Measurements from ENCODE around the gene TMEM170A.
A peak's percentile ranks its signal among the peaks of the same experiment; 100 is the strongest.
"Not testable (repeated sequence)": the region's sequence is repeated elsewhere in the genome, so short reads cannot be mapped to it uniquely, and the experiment has no call there.

The TMEM170A gene

GRCh38 chr16:75464122-75464918 lies at the start of gene TMEM170A:
Gene TMEM170A, minus strand, starts transcription at chr16:75464689. Its CDS starts 89 bp downstream, at chr16:75464600.
- peak; percentile 98 to 99 for DNase-seq (ENCODE audit: low read depth in 2 of 2)

DNA sequence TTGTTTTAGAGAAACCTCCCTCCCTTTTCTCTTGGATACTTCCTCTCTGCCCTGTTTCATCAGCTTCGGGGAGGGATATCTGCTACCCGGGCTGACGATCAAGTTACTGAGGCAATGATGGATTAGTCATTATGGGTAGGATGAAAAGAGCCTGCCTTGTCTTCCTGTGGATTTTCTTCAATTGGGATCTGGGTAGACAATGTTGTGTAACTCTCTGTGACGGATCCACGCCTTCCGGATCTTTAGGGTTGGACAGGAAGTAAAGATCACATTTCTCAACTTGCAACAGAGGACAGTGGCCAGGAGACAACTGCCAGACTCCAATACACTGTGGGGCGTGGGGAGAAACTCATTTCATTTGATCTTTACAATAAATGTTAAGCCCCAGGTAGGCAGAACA lies 42.1 kb upstream of the TMEM170A start:
- DNase-seq (ENCODE audit: low read depth in 2 of 2) = no peak

DNA sequence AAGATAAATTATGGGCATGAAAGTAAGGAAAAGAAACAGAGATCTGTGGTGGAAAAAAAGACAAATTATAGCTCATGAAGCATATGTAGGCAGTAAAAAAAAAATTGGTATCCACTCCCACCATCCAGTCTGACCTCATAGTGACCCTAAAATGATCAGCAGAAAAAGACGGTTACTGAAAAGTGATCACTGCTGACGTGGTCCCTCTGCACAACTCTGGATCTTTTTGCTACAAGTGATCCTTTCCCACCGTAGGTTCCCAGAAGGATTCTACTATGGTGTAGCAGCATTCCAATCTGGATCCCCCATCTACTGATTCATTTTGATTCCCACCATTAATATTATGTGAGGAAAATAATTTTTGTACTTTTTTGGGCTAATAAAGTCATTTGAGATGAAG lies 41.6 kb upstream of the TMEM170A start:
- no peak for DNase-seq (ENCODE audit: low read depth in 2 of 2)

DNA sequence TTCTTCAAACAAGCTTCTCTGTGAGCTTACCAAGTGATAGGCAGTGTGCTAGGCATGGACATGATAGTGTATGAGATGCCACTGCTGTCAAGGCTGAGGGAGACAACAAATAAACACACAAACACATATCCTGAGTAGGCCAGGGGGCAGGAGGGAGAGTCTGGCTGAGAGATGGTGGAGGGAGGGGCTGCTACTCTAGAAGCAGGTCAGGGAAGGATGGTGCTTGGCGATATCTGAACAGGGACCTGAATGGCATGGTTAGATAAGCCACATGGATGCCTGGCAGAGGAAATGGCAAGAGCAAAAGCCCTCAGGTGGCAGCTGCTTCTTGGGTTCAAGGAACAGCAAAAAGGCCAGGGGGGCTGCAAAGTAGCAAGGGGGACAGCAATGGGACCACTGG lies 39.3 kb upstream of the TMEM170A start:
- DNase-seq (ENCODE audit: low read depth in 2 of 2) = no peak

- no peak for DNase-seq (ENCODE audit: low read depth in 2 of 2)
These were observed 38.6 kb upstream of the TMEM170A start for GRCh38 chr16:75502916-75503605.

GRCh38 chr16:75501820-75502219 lies 37.3 kb upstream of the TMEM170A start:
- DNase-seq (ENCODE audit: low read depth in 2 of 2) = not testable (repeated sequence)

DNA sequence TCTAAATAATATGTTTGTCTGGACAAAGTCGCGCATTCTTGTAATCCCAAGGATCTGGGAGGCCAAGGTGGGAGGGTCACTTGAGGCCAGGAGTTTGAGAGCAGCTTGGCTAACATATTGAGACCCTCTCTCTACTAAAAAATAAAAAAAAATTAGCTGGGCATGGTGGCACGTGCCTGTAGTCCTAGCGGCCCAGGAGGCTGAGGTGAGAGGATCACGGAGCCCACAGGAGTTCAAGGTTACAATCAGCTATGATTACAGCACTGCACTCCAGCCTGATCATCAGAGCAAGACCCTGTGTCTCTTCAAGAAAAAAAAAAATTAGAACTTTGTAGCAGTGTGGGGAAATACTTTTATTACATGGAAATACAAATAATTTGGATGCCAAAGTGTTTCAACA lies 36.9 kb upstream of the TMEM170A start:
- DNase-seq (ENCODE audit: low read depth in 2 of 2) = no peak

GRCh38 chr16:75498605-75499322 lies 34.3 kb upstream of the TMEM170A start:
- DNase-seq (ENCODE audit: low read depth in 2 of 2) = not testable (repeated sequence)

DNA sequence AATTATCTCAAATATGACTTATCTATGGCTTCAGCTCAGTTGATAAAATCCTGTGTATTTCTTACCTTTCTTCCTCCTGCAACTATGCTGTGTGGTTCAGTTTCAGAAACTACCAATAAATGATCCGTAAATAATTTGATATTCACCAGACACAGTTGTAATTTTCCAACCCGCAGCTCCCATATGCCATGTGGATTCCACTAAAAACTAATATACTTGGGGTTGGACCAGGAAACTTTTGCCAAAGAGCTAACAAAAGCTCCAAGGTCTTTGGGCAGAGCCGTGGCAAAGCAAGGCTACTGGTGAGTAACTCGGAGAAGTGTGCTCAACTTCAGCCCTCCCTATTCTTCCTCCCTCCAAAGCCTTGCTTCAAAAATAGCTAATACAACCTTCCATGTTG lies 33.1 kb upstream of the TMEM170A start:
- no peak for DNase-seq (ENCODE audit: low read depth in 2 of 2)

DNA sequence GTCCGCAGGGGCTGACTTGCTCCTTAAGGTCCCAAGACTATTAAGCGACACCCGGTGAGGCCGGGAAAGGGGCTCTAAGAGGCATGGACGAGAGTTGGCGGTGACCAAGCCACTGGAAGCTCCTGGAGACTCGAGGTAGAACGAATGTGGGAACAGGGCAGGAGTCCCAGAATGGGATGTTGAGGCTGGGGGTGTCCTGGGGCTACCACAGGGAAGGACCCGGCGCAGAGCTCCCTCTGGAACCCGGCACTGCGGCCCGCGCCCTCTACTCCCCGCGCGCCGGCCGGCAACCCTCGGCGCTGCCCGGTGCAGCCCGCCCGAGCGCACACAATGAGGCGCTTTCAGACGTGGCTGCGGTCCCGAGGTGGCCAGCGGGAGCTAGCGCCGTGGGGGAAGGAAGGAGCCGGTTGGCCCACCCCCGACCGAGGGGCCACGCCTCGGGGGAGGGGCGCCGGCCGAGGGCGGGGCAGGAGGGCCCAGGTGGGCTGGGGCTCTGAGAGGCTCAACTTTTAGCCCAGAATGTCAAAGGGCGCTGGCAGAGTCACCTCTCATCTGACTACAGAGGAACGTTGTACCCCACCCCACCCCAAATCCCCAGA lies 30.7 kb upstream of the TMEM170A start, which contains the start of gene CHST6:
CHST6 (minus strand) TSS at position 366 of the 599 bp plus-strand sequence. CDS start 15,613 bp downstream, outside the sequence.
- DNase-seq (ENCODE audit: low read depth in 2 of 2) = no peak

- no peak for DNase-seq (ENCODE audit: low read depth in 2 of 2)
These were observed 30.2 kb upstream of the TMEM170A start for GRCh38 chr16:75494661-75495075.

- DNase-seq (ENCODE audit: low read depth in 2 of 2) = no peak
These were observed 29.7 kb upstream of the TMEM170A start for GRCh38 chr16:75494184-75494583.

DNA sequence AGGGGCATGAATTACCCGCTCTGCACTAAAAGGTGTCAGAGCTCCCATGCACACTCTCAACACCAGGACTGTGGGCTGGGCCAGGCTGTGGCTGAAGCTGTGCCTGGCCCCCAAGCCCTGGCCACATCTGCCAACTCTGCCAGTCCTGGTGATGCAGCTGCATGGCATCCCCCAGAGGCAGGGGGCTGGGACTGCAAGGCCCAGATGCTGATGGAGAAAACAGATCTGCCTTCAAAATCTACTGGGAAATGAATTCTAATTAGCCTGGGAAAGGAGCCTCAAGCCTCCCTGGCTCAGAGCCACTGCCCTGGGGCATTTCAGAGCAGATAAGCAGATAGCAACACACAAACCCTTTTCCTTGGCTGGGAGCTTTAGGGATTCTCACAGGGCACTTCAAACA lies 27.4 kb upstream of the TMEM170A start:
- no peak for DNase-seq (ENCODE audit: low read depth in 2 of 2)

DNA sequence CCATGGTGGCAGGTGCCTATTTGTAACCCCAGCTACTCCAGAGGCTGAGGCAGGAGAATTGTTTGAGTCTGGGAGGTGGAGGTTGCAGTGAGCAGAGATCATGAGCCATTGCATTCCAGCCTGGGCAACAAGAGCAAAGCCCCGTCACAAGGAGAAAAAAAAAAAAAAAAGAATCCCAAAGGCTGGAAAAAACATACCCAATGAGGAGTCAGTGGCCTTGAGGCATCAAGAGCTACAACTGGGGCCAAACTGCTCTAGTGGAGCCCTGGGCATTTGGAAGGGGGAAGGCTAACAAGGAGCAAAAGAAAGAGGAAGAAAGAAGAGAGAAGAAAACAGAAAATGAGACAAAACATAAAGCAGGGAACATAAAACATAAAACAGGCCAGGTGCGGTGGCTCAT lies 23.8 kb upstream of the TMEM170A start:
- DNase-seq (ENCODE audit: low read depth in 2 of 2) = no peak

- DNase-seq (ENCODE audit: low read depth in 2 of 2) = no peak
These were observed 22.3 kb upstream of the TMEM170A start for GRCh38 chr16:75486676-75487313.

GRCh38 chr16:75486014-75486675 lies 21.7 kb upstream of the TMEM170A start:
- no peak for DNase-seq (ENCODE audit: low read depth in 2 of 2)

- no peak for DNase-seq (ENCODE audit: low read depth in 2 of 2)
These were observed 20.9 kb upstream of the TMEM170A start for GRCh38 chr16:75485230-75486013.

DNA sequence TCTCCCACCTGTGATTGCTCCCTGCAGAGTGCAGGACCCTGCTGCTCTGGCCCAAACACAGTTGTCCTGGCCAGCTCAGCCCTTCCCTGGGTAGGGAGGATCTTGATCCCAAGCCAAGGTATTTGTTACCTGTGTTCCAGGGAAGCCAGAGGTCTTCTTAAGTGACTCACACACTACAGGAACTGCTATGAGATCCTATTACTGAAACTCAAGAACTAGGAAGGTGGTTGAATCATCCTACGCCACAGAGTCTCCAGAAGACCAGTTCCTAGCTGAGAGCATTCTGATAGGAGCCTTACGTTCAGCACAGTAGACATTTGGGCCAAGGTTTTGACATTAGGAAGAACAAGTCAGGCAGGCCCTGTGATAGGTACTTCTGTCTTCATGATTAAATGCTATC lies 18.7 kb upstream of the TMEM170A start:
- DNase-seq (ENCODE audit: low read depth in 2 of 2) = no peak

GRCh38 chr16:75482434-75483205 lies 18.1 kb upstream of the TMEM170A start:
- no peak for DNase-seq (ENCODE audit: low read depth in 2 of 2)

Measured in stimulated activated CD4-positive, alpha-beta T cell treated with anti-CD3 and anti-CD28 coated beads, Interleukin-1b, Interleukin-23, amount 100 ng/mL, for 4 hours (primary cell).